Breast epithelium (tissue), 4 donors: ENCODE results near the gene CIB2. TPM values are rescaled to one million over a fixed set of nuclear protein-coding genes. Genes with fewer than 3 reads are reported as not detected.

Experiments used
- DNase-seq, 2 donors: peaks; one replicate each; pipeline ENCODE4 v3.0.0-alpha.2; 2019; ENCODE audit warnings: low spot score in 2 of 2
- H3K27ac ChIP-seq, 2 donors: fragments of 200-600 bp; sonication (generic) in 1 of 2; one replicate each; pipeline ENCODE4 v1.5.1; 2016 to 2019; ENCODE audit warnings: mild to moderate bottlenecking in 1 of 2
- H3K27me3 ChIP-seq, 2 donors: fragments of 200-600 bp; sonication (generic) in 1 of 2; one replicate each; pipeline versions ENCODE4 v1.5.1 to v1.6.0; 2017 to 2019; ENCODE audit warnings: control low read depth in 1 of 2, mild to moderate bottlenecking in 1 of 2
- H3K36me3 ChIP-seq: fragments of 200-600 bp; one replicate; pipeline ENCODE4 v1.5.1; 2019
- H3K4me1 ChIP-seq, 2 donors: fragments of 200-600 bp; sonication (generic); one replicate each; pipeline ENCODE4 v1.5.1; 2016 to 2019; ENCODE audit warnings: control low read depth in 1 of 2
- H3K4me3 ChIP-seq, 3 donors: fragments of 200-600 bp; sonication (generic); 1 replicate in 2 of 3; 2 replicates in 1 of 3; pipeline ENCODE4 v1.5.1; 2016 to 2019; ENCODE audit warnings: mild to moderate bottlenecking in 3 of 3, moderate library complexity in 2 of 3
- H3K9me3 ChIP-seq, 2 donors: fragments of 200-600 bp; sonication (generic) in 1 of 2; one replicate each; pipeline ENCODE4 v1.5.1; 2016 to 2019; ENCODE audit warnings: control low read depth in 1 of 2
- CTCF ChIP-seq, 3 donors: fragments of 450-650 bp; IDR thresholded peaks; one replicate each; pipeline ENCODE4 v1.5.1; 2016 to 2017; ENCODE audit warnings: antibody characterized with exemption in 3 of 3, mild to moderate bottlenecking in 3 of 3, moderate library complexity in 3 of 3
- POLR2A ChIP-seq: fragments of 450-650 bp; IDR thresholded peaks from one replicate; pipeline ENCODE4 v1.6.1; 2016; ENCODE audit warnings: antibody characterized with exemption, mild to moderate bottlenecking, moderate library complexity
- POLR2AphosphoS5 ChIP-seq, 3 donors: sonication (generic); formaldehyde crosslinking; IDR thresholded peaks; one replicate each; pipeline ENCODE4 v1.6.1; 2017; ENCODE audit warnings: antibody characterized with exemption in 3 of 3
- intact Hi-C: fragments of 100-400 bp; cut with DNase I; formaldehyde crosslinking; loops from one replicate; pipeline ENCODE4 v1.15.1; 2023; ENCODE audit warnings: low total_unique reads
- total RNA-seq, 3 donors: library from RNA; depleted of rRNA; stranded (reverse); fragments of >200 nt; gene quantifications; one replicate each; pipeline ENCODE4 v1.1.0, GENCODE V29; 2016

Gene CIB2
- total RNA-seq, 3 donors from 2014 or later = 2.9 to 5.8 (median 4.9) TPM

GRCh38 chr15:78175330-78175729 is 44.1 kb upstream of the CIB2 start:
- intact Hi-C loops = no loop called here
- TF ChIP-seq CTCF (IDR thresholded peaks at IDR 0.05) (no peak), POLR2A (no peak), POLR2AphosphoS5 (IDR thresholded peaks at IDR 0.05) (no peak)
- H3K4me3 ChIP-seq = no peak overlapping the region
- H3K36me3 ChIP-seq = peaks cover 6% of the 10 kb centered on the region
- no peaks in the 10 kb centered on the region for H3K27me3 ChIP-seq
- no peaks in the 10 kb centered on the region for H3K9me3 ChIP-seq
- no peak overlapping the region for H3K27ac ChIP-seq
- no peaks in the 10 kb centered on the region for H3K4me1 ChIP-seq
- DNase-seq = no peak

DNA sequence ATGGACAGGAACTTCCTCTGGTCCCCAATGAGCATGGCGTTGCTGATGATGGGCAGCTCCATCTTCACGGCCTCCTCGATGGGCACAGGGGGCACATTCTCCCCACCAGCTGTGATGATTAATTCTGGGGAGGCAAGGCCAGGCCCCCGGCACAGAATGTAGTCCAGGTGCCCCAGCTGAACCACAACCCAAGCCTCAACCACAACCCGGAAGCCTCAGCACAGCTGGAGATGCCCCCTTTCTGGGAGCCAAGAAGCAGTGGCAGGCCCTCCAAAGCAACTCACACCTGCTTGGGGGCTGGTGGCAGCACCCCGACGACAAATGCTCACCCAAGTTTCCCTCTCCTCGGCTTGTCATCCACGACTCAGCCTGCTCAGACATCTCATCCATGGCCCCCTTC is 43.2 kb upstream of the CIB2 start:
- no peak overlapping the region for H3K27ac ChIP-seq
- no peaks in the 10 kb centered on the region for H3K9me3 ChIP-seq
- peaks cover 6% of the 10 kb centered on the region for H3K36me3 ChIP-seq
- no peak overlapping the region for H3K4me3 ChIP-seq
- H3K27me3 ChIP-seq = no peaks in the 10 kb centered on the region
- intact Hi-C loops = no loop called here
- TF ChIP-seq CTCF (IDR thresholded peaks at IDR 0.05) (no peak), POLR2A (no peak), POLR2AphosphoS5 (IDR thresholded peaks at IDR 0.05) (no peak)
- no peak for DNase-seq
- H3K4me1 ChIP-seq = no peaks in the 10 kb centered on the region

GRCh38 chr15:78171864-78172472 is 40.7 kb upstream of the CIB2 start:
- Histone ChIP-seq H3K4me1 (no peaks in the 10 kb centered on the region), H3K27me3 (no peaks in the 10 kb centered on the region), H3K4me3 (no peak overlapping the region), H3K27ac (no peak overlapping the region), H3K9me3 (no peaks in the 10 kb centered on the region), H3K36me3 (peaks cover 6% of the 10 kb centered on the region)
- TF ChIP-seq CTCF (IDR thresholded peaks at IDR 0.05) = no peak
- TF ChIP-seq POLR2AphosphoS5 (IDR thresholded peaks at IDR 0.05) = no peak
- TF ChIP-seq POLR2A = no peak
- no peak for DNase-seq
- intact Hi-C loops = no loop called here

DNA sequence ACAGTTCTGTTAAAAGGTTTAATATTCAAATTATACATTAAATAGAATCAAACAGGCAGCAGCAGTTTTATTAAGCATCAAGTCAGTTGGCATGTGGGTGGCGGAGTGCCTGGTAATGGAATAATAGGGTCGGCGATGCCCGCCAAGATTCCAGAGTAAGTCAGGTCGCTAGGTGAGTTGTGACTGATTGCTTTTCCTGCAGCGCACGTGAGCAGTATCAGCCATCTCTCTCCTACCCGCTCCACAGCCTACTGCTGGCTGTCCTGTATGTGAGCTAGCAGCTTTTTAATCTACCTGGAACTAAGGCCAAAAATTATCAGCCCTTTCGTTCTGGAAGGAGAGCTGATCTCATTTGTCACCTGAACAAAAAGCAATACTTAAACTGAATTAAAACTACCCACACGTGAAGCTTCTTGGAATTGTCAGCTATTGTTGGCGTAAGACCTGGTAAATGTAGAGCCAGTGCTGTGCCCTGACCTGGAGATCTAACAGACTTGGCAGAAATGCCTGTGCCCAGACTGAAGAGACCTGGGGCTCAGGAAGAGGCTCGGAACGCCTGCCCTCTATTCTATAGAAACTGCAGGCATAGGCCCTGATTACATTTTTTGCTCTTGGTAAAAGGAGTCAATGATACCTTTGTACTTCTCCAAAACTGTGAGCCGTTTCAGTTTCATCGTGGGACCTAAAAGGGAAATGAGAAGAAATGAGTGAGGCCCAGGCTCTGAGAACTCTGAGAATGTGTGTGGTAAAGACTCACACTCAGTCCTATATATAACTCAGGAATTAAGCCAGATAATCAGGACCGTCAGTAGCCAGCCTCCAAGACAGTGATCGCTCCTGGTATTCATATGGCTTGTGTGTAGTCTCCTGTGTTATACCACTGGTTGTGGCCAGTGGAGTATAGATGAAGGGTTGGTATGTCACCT is 39.9 kb upstream of the CIB2 start:
- DNase-seq = no peak
- H3K36me3 ChIP-seq = peaks cover 6% of the 10 kb centered on the region
- intact Hi-C loops = no loop called here
- TF ChIP-seq CTCF (IDR thresholded peaks at IDR 0.05) = no peak
- TF ChIP-seq POLR2A = no peak
- no peak for TF ChIP-seq POLR2AphosphoS5 (IDR thresholded peaks at IDR 0.05)
- no peak overlapping the region for H3K4me3 ChIP-seq
- H3K27ac ChIP-seq = no peak overlapping the region
- H3K27me3 ChIP-seq = no peaks in the 10 kb centered on the region
- no peaks in the 10 kb centered on the region for H3K4me1 ChIP-seq
- no peaks in the 10 kb centered on the region for H3K9me3 ChIP-seq

- Histone ChIP-seq H3K4me1 (no peaks in the 10 kb centered on the region), H3K27me3 (no peaks in the 10 kb centered on the region), H3K4me3 (no peak overlapping the region), H3K9me3 (no peaks in the 10 kb centered on the region), H3K36me3 (peaks cover 6% of the 10 kb centered on the region), H3K27ac (no peak overlapping the region)
- TF ChIP-seq CTCF (IDR thresholded peaks at IDR 0.05) = no peak
- TF ChIP-seq POLR2A = no peak
- TF ChIP-seq POLR2AphosphoS5 (IDR thresholded peaks at IDR 0.05) = no peak
- no peak for DNase-seq
- intact Hi-C loops = no loop called here
Measured at GRCh38 chr15:78168608-78169007, 37.4 kb upstream of the CIB2 start.
